ENCODE data around the gene IRGC. TPM values are rescaled to one million over a fixed set of nuclear protein-coding genes. Genes with fewer than 3 reads are reported as not detected.

The IRGC gene
- total RNA-seq, 2 donors from 2014 or later, result not detected

DNA sequence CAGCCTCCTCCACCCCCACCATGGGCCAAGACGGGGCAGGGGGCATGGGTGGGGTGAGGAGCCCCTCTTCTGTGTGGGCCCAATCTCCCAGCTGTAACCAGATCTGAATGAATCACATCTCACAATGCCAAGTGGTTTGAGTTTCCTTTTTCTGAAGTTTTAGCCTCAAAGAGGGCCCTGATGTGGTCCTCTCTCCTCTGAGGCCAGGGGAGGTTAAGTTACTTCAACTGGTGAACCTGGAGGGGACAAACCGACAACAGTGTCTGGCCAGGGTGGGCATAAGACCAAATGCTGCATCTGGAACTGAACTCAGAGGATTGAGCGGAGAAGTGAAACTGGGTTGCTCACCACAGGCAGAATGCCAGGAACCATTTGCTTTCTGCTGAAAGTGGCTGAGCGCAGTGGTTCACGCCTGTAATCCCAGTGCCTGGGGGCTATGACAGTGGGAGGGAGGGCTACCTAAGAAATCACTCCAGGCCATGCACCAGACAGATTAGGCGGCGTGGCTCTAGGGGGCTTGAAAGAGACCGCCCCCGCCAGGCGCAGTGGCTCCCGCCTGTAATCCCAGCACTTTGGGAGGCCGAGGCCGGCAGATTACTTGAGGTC, 15.4 kb upstream of the IRGC start:
- Histone ChIP-seq H3K9me3 (no peaks in the 10 kb centered on the region), H3K4me3 (no peak overlapping the region), H3K27ac (peak overlapping the region in 2 of 4 donors; percentile 37 to 73), H3K27me3 (no peaks in the 10 kb centered on the region), H3K4me1 (peaks cover 8% of the 10 kb centered on the region), H3K36me3 (replicated peaks in 1 of 2; ENCODE audit: insufficient read depth in 1 of 2, low read depth in 2 of 2) (no peaks in the 10 kb centered on the region)
- ATAC-seq (no peak), DNase-seq (peak; percentile 14 to 62 (median 25))
- TF ChIP-seq POLR2A (IDR thresholded peaks at IDR 0.05), result no peak
- TF ChIP-seq, protein P1, sequence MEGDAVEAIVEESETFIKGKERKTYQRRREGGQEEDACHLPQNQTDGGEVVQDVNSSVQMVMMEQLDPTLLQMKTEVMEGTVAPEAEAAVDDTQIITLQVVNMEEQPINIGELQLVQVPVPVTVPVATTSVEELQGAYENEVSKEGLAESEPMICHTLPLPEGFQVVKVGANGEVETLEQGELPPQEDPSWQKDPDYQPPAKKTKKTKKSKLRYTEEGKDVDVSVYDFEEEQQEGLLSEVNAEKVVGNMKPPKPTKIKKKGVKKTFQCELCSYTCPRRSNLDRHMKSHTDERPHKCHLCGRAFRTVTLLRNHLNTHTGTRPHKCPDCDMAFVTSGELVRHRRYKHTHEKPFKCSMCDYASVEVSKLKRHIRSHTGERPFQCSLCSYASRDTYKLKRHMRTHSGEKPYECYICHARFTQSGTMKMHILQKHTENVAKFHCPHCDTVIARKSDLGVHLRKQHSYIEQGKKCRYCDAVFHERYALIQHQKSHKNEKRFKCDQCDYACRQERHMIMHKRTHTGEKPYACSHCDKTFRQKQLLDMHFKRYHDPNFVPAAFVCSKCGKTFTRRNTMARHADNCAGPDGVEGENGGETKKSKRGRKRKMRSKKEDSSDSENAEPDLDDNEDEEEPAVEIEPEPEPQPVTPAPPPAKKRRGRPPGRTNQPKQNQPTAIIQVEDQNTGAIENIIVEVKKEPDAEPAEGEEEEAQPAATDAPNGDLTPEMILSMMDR (IDR thresholded peaks at IDR 0.05), result no peak
- 76 to 81% methylated on average over 11 to 13 of the region's 13 CpGs for WGBS, 2 donors
- intact Hi-C loops (cut with DNase I), result no loop called here

DNA sequence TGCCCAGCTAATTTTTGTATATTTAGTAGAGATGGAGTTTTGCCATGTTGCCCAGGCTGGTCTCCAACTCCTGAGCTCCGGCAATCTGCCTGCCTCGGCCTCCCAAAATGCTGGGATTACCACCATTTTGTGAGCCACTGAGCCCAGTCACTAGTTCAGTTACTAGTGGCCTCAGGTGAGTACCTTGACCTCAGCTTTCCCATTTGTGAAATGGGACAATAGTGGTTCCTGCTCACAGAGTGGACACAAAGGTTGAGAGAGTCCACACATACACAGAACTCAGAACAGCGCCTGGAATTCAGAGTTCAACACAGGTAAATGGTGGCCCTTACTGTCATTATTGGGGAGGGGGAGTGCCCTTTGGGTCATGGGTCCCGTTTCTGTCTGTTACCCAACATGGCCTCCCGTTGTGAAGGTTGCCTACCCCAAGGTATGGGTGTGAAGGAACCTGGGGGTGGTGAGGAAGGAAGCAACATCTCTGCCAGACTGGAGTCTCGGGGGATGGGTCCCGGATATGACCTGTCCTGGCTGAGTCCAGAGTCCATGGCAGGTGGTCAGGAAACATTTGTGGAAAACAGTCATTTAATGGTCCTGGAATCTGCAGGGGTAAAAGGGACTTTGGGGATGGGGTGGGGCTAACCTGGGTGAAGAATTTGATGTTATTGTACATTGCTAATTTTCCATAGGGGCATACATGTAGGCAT, 11.7 kb upstream of the IRGC start:
- TF ChIP-seq POLR2A (IDR thresholded peaks at IDR 0.05), result no peak
- TF ChIP-seq, protein P1 (IDR thresholded peaks at IDR 0.05), result no peak
- ATAC-seq (no peak), DNase-seq (no peak)
- no peaks in the 10 kb centered on the region for H3K36me3 ChIP-seq (replicated peaks in 1 of 2; ENCODE audit: insufficient read depth in 1 of 2, low read depth in 2 of 2)
- H3K4me1 ChIP-seq, result peaks cover 7% of the 10 kb centered on the region
- intact Hi-C loops (cut with DNase I), result no loop called here
- 67 to 70% methylated on average over 6 to 7 of the region's 7 CpGs for WGBS, 2 donors
- H3K4me3 ChIP-seq, result no peak overlapping the region
- peaks cover 0 to 5% (median 0%) of the 10 kb centered on the region in 3 donors for H3K9me3 ChIP-seq
- no peak overlapping the region for H3K27ac ChIP-seq
- no peaks in the 10 kb centered on the region for H3K27me3 ChIP-seq

DNA sequence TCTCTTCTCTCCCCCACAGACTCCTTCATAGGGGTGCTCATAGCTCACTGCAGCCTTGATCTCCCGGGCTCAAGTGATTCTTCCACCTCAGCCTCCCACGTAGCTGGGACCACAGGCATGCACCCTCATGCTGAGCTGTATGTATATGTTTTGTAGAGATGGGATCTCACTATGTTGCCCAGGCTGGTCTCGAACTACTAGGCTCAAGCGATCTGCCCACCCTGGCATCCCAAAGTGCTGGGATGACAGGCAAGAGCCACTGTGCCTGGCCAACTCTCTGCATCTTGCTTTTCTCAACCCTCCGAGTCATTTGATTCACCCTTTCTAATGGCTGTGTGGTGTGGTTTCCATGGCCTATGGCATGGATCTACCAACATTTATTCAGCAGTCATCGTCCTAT, 10.1 kb upstream of the IRGC start:
- no peak for ATAC-seq
- 66 to 67% methylated on average over 6 of the region's 6 CpGs for WGBS, 2 donors
- Histone ChIP-seq H3K9me3 (peaks cover 0 to 5% (median 0%) of the 10 kb centered on the region in 3 donors), H3K36me3 (replicated peaks in 1 of 2; ENCODE audit: insufficient read depth in 1 of 2, low read depth in 2 of 2) (no peaks in the 10 kb centered on the region), H3K4me1 (no peaks in the 10 kb centered on the region), H3K27me3 (no peaks in the 10 kb centered on the region), H3K27ac (no peak overlapping the region), H3K4me3 (no peak overlapping the region)
- no peak for DNase-seq
- intact Hi-C loops (cut with DNase I), result no loop called here
- TF ChIP-seq, protein P1 (IDR thresholded peaks at IDR 0.05), result no peak
- no peak for TF ChIP-seq POLR2A (IDR thresholded peaks at IDR 0.05)

DNA sequence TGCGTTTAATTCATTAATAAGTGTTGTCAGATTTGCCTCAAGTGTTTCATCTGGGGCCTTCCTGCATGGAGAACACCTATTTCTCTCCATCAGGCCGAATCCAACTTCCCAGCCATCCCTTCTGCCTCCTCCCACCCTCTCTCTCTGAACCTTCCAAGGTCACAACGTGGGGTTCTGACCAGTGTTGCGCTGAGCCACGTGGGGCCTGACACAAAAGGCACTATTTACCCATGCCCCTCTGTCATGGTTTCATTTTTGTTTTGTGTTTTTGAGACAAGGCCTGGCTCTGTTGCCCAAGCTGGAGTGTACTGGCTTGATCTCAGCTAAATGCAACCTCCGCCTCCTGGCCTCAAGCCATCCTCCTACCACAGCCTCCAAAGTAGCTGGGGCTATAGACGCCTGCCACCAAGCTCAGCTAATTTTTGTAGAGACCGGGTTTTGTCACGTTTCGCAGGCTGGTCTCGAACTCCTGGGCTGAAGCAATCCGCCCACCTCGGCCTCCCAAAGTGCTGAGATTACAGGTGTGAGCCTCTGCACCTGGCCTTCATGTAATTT, 8.6 kb upstream of the IRGC start:
- WGBS, 2 donors, result 70 to 74% methylated on average over 10 to 13 of the region's 13 CpGs
- no peak overlapping the region for H3K4me3 ChIP-seq
- ATAC-seq (no peak), DNase-seq (no peak)
- no peaks in the 10 kb centered on the region for H3K4me1 ChIP-seq
- no peaks in the 10 kb centered on the region for H3K27me3 ChIP-seq
- no peaks in the 10 kb centered on the region for H3K36me3 ChIP-seq (replicated peaks in 1 of 2; ENCODE audit: insufficient read depth in 1 of 2, low read depth in 2 of 2)
- TF ChIP-seq, protein P1 (IDR thresholded peaks at IDR 0.05), result no peak
- no peak for TF ChIP-seq POLR2A (IDR thresholded peaks at IDR 0.05)
- intact Hi-C loops (cut with DNase I), result no loop called here
- H3K27ac ChIP-seq, result no peak overlapping the region
- H3K9me3 ChIP-seq, result peaks cover 0 to 5% (median 0%) of the 10 kb centered on the region in 3 donors
